ENCODE measurements around the gene FGD6. TPM values are rescaled to one million over a fixed set of nuclear protein-coding genes. Genes with fewer than 3 reads are reported as not detected.

FGD6 gene
- total RNA-seq, 1 experiment from 2014 or later, result 28.3 TPM

DNA sequence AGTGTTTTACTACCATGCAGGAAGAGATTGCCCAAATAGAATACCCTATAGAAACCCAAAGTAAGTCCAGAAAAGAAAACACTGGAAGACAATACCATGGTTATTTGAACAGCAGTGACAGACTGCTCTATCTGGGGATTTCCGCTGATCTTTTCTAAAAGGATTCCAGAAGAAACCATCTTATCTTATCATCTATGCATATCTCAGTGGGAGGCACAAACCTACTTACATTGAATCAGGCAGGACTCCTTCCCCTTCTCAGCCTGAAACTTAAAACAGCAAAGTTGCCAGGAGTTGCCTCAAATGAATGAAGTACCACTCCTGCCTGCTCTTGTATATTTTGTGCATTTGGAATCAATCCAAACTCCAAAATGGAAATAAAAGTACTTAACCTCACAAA, 87.2 kb downstream of the FGD6 start:
- BruUV-seq (replicated peaks), result no TSS peak
- POLR2A ChIA-PET, result no interaction called here
- Histone ChIP-seq H3K27me3 (ENCODE audit: control insufficient read depth, insufficient read depth, low read length) (no peaks in the 10 kb centered on the region), H3K4me3 (ENCODE audit: low read depth in 2 of 2, low read length in 2 of 2) (no peak overlapping the region), H3K4me1 (ENCODE audit: control insufficient read depth, insufficient read depth, low read length) (no peaks in the 10 kb centered on the region), H3K27ac (ENCODE audit: low read length) (no peak overlapping the region), H3K9me3 (ENCODE audit: control insufficient read depth, insufficient read depth, low read depth, low read length) (no peaks in the 10 kb centered on the region), H3K36me3 (ENCODE audit: control insufficient read depth, insufficient read depth, low read length) (peaks cover 6% of the 10 kb centered on the region)
- DNase-seq (ENCODE audit: low read depth, low spot score), result no peak
- intact Hi-C loops (cut with micrococcal nuclease; ENCODE audit: unreplicated experiment), result no loop called here
- in situ Hi-C loops (cut with HindIII; ENCODE audit: low pct_unique_long_range_greater_than_20kb, low sequenced_read_pairs), result no loop called here
- peak; percentile 60; the same call in 1 of the 2 replicates for ATAC-seq
- CTCF ChIA-PET, result no interaction called here
- no peak for TF ChIP-seq TCF7L2 (IDR thresholded peaks at IDR 0.05; ENCODE audit: low read depth, low read length)
- TF ChIP-seq POLR2AphosphoS5 (IDR thresholded peaks at IDR 0.05; ENCODE audit: low read depth, low read length), result no peak
- TF ChIP-seq SIN3A (IDR thresholded peaks at IDR 0.05; ENCODE audit: borderline replicate concordance, insufficient read depth, low read depth, low read length), result no peak
- TF ChIP-seq, protein P1, sequence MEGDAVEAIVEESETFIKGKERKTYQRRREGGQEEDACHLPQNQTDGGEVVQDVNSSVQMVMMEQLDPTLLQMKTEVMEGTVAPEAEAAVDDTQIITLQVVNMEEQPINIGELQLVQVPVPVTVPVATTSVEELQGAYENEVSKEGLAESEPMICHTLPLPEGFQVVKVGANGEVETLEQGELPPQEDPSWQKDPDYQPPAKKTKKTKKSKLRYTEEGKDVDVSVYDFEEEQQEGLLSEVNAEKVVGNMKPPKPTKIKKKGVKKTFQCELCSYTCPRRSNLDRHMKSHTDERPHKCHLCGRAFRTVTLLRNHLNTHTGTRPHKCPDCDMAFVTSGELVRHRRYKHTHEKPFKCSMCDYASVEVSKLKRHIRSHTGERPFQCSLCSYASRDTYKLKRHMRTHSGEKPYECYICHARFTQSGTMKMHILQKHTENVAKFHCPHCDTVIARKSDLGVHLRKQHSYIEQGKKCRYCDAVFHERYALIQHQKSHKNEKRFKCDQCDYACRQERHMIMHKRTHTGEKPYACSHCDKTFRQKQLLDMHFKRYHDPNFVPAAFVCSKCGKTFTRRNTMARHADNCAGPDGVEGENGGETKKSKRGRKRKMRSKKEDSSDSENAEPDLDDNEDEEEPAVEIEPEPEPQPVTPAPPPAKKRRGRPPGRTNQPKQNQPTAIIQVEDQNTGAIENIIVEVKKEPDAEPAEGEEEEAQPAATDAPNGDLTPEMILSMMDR (IDR thresholded peaks at IDR 0.05), result no peak
- TF ChIP-seq, protein P2, sequence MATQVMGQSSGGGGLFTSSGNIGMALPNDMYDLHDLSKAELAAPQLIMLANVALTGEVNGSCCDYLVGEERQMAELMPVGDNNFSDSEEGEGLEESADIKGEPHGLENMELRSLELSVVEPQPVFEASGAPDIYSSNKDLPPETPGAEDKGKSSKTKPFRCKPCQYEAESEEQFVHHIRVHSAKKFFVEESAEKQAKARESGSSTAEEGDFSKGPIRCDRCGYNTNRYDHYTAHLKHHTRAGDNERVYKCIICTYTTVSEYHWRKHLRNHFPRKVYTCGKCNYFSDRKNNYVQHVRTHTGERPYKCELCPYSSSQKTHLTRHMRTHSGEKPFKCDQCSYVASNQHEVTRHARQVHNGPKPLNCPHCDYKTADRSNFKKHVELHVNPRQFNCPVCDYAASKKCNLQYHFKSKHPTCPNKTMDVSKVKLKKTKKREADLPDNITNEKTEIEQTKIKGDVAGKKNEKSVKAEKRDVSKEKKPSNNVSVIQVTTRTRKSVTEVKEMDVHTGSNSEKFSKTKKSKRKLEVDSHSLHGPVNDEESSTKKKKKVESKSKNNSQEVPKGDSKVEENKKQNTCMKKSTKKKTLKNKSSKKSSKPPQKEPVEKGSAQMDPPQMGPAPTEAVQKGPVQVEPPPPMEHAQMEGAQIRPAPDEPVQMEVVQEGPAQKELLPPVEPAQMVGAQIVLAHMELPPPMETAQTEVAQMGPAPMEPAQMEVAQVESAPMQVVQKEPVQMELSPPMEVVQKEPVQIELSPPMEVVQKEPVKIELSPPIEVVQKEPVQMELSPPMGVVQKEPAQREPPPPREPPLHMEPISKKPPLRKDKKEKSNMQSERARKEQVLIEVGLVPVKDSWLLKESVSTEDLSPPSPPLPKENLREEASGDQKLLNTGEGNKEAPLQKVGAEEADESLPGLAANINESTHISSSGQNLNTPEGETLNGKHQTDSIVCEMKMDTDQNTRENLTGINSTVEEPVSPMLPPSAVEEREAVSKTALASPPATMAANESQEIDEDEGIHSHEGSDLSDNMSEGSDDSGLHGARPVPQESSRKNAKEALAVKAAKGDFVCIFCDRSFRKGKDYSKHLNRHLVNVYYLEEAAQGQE (IDR thresholded peaks at IDR 0.05; ENCODE audit: insufficient read depth in 1 of 2, low read depth in 2 of 2, low read length in 1 of 2), result no peak

DNA sequence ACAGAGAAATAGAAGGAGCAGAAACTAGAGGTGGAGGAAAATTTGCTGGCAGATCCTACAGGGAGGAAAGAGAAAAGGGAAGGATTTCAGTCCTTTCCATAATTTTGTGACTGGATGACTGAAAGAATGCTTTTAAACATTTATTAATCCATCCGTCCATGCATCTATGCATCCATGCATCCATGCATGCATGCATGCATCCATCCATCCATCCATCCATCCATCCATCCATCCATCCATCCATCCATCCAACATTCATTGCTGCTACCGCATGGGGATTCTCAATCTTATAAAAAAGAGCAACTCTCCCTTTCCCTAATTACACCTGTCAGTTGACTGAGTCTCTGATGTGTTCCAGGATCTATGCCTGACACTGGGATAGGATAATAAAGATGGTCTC, 88.2 kb downstream of the FGD6 start:
- Histone ChIP-seq H3K36me3 (ENCODE audit: control insufficient read depth, insufficient read depth, low read length) (peaks cover 6% of the 10 kb centered on the region), H3K4me3 (ENCODE audit: low read depth in 2 of 2, low read length in 2 of 2) (no peak overlapping the region), H3K9me3 (ENCODE audit: control insufficient read depth, insufficient read depth, low read depth, low read length) (no peaks in the 10 kb centered on the region), H3K4me1 (ENCODE audit: control insufficient read depth, insufficient read depth, low read length) (no peaks in the 10 kb centered on the region), H3K27me3 (ENCODE audit: control insufficient read depth, insufficient read depth, low read length) (no peaks in the 10 kb centered on the region), H3K27ac (ENCODE audit: low read length) (no peak overlapping the region)
- DNase-seq (ENCODE audit: low read depth, low spot score), result no peak
- BruUV-seq (replicated peaks), result no TSS peak
- ChIA-PET POLR2A (no interaction called here), CTCF (no interaction called here)
- in situ Hi-C loops (cut with HindIII; ENCODE audit: low pct_unique_long_range_greater_than_20kb, low sequenced_read_pairs), result no loop called here
- ATAC-seq, result no peak
- intact Hi-C loops (cut with micrococcal nuclease; ENCODE audit: unreplicated experiment), result no loop called here
- no peak for TF ChIP-seq SIN3A (IDR thresholded peaks at IDR 0.05; ENCODE audit: borderline replicate concordance, insufficient read depth, low read depth, low read length)
- TF ChIP-seq, protein P1 (IDR thresholded peaks at IDR 0.05), result no peak
- no peak for TF ChIP-seq TCF7L2 (IDR thresholded peaks at IDR 0.05; ENCODE audit: low read depth, low read length)
- TF ChIP-seq POLR2AphosphoS5 (IDR thresholded peaks at IDR 0.05; ENCODE audit: low read depth, low read length), result no peak
- TF ChIP-seq, protein P2 (IDR thresholded peaks at IDR 0.05; ENCODE audit: insufficient read depth in 1 of 2, low read depth in 2 of 2, low read length in 1 of 2), result no peak

Data from Panc1 (cell line).